NOMO-1 treated with dmso at 0.1 percent for 144 hours (cell line): ENCODE measurements around the gene BTBD2.

Experiments
- DNase-seq: peaks from one replicate; lab custom pipeline; 2025; ENCODE audit not compliant: unreplicated experiment; lab: John Stamatoyannopoulos, UW

Gene BTBD2

DNA sequence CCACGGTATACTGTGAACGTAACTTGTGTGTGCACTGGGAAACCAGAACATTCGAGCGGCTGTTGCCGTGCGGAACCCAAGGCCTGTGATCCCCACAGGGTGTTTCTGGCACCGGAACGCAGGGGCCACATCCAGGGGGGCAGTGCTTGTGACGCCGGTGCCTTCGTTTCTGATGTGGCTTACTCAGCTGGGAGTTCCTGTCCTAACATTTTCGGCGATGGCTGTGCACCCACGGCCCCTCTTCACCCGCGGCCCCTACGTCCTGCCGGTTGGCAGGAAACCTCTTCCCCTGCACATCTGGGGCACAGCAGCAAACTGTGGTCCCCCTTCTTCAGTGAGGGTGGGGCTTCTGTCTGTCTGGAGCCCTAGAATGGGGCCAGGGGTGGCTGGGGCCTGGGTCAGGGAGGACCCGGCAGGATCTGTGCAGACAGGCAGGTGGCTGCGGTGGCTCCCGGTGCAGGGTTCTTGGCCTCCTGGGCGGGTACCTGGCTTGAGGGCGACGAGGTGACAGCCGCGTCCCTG, 48.4 kb downstream of the BTBD2 start:
- DNase-seq: no peak

DNA sequence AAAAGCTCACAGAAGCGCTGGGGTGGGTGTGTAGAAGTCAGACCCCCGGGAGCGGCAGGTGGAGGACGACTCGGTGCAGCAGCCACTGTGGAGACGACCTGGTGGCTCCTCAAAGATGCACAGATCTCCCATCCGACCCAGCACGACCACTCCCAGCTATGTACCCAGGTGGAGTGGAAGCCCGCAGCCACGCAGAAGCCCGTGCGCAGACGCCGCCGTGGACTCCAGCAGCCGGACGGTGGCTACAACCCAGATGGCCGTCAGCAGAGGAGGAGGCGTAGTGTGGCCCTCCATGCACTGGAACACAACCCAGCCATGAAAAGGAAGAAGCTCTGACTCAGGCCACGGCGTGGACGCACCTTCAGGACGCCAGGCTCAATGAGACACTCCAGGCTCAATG, 52.8 kb downstream of the BTBD2 start:
- no peak for DNase-seq

DNA sequence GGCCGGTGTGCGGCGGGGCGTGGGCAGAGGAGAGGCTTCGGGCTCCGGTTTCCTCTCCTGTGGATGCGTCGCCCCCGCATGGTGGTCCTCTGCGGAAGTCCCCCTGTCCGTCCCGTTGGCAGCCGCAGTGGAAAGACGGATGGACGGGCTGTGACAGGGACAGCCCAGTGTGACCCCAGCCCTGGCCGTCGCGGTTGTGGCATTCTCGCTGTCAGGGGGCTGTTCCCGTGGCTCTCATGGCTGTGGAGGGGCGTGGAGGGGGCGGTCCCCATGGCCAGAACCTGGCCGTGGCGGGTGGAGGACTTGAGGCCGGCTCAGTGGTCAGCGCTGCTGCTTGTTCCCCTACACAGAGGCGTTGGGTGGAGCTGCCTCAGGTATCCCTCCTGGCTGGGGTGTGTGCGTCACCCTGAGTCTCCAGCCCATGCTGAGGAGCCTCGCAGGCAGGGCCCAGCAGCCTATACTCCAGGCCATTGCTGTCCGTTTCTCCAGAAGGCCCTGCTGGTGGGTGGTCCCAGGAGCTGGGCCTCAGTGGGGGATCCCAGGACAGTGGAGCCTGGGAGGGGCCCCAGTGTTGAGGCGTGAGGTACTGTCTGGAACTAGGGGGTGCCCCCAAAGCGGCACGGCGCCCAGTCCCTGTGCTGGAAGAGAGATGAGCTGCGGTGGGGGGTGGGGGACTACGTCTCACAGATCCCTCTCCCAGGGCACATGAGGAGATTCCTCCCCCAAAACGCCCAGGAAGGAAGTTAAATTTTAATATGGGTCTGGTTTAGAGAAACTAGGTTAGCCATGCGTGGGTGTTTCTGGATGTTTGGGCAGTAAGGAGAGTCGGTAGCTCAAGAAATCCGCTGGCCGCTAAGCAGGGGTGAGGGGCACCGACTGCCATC, 54.3 kb downstream of the BTBD2 start:
- DNase-seq: no peak

DNA sequence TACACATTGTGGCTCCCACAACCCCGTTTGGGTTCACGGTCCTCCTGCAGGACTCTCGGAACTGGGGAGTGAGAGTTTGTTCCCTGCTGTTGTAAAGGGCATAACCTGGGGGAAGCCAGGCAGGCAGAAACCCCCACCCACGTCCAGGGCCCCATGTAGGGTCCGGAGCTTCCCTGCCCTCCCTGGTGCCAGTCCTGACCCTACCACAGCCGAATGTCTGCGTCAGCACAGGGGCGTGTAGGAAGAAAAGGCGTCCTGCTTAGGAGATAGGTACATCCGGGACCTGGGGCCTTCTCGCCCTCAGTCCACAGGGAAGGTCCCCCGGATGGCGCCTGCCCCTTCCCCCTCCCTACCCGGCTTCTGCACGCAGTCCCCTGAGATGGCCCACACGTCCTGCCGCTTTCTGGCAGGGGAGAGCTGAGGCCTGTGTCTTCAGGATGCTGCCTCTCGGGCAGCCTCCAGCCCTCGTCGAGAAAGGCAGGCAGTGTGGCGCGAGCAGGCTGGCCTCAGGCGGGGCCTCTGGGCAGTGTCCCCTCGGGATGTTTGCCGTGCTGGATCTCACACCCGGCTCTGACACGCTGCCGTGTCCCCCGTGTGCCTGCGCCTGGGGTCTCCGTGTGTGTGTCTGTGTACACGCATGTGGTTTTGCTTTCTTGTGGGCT, 55.5 kb downstream of the BTBD2 start:
- no peak for DNase-seq

DNA sequence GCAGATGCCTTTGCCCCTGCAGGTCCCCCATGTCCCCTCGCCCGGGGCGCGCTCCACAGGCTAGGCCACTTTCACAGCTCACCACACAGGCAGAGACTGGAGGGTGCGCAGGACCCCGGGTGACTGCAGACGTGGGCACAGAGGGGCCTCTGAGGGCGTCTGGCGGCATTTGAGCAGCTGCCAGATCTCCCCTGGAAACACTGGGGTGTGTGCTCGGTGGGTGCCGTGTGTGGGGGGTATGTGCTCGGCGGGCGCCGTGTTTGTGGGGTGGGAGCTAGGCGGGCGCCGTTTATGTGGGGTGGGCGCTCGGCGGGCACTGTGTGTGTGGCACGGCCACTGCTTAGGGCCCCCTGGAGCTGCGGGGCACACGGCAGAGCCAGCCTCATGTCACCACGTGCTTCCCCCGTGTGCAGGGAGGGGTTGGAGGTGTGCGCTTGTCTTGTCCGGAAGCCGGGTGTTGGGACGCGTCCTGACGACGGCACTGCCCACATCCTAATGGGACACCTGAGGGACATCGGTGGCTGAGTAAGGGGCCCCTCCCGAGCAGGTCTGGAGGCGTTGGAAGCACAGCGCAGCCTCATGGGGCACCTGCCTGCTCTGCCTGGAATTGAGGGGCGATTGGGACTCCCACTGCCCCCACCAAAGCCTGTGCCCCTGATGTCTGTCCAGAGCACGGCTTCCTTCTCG, 57.8 kb downstream of the BTBD2 start:
- no peak for DNase-seq

DNA sequence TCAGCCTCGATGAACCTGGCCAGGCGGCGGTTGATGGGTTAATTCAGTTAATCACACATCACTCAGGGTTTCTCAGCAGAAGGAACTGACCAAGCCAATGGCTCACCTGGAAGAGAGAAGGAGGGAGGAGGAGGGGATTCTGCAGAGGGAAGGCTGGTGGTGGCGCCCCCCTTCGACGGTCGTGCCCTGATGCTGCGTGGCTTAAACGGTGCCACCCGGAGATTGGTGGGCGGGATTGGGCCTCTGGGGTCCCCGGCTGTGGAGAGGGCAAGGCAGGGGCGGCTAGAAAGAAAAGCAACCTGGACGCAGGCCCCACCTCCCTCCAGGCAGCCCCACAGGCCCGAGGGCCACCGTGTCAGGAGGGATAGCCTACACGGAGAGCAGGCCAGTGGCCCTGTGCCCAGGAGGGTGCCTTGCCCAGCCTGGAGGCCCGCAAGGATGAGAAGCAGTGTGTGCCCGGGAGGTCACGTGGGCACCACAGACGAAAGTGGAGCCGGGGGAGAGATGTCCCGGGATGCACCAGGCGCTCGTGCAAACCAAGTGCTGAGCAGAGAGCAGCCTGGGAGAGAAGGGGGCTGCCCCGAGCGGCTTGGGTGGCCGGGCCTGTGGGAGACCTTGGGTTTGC, 58.5 kb downstream of the BTBD2 start:
- no peak for DNase-seq

DNA sequence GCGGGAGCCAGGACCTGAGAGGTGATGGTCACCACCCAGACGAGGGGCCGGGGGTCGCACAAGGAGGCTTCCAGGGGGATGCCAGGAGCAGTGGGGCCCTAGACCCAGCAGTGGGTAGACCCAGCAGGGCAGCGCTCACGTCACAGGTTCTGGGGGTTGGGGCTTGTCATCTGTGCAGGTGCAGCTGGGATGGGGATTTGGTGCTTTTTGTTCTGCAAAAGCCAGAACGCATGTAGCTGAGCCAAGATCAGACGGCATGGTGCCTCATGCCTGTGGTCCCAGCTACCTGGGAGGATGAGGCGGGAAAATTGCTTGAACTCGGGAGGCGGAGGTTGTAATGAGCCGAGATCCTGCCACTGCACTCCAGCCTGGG, 59.4 kb downstream of the BTBD2 start:
- DNase-seq: no peak

DNA sequence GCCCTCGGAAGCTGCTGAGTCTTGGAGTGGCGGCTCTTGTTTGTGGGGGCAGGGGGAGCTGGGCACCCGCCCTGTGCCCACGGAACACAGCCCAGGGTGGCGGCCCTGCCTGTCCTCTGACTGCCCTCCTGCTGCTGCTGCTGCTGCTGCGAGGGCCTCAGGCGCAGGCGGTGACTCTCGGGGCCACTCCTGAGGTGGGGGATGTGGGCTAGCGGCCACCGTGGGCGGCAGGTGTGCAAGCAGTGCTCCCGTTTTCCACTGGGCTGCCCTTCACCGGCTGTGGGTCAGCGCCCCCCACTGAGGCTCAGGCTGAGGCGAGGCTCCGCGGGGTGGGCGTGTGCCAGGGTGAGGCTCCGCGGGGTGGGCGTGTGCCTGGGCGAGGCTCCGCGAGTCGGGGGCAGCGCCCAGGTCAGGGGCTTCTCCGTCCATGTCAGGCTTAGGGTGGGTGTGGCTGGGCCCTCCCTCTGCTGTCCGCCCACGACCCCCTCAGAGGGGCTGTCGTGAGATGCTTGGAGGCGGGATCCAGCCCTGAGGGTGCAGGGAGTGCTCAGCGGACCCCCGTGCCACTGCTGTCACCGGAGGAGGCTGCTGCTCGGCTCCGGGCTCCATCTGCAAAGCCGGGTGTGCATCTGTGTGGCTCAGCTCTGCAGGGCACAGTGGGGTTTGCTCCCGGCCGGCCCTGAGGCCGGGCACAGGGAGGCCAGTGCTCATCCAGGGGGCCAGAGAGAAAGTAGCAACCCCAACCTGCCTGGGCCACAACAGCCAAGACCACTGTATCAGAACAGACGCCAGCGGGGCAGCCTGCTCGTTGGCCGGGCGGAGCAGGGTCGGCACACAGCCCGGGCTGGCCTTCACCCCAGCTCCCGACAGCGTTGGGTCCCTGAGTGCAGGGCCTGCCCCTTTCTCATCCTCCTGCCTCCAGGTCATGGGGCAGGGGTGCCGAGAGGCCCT, 60.1 kb downstream of the BTBD2 start:
- no peak for DNase-seq

DNA sequence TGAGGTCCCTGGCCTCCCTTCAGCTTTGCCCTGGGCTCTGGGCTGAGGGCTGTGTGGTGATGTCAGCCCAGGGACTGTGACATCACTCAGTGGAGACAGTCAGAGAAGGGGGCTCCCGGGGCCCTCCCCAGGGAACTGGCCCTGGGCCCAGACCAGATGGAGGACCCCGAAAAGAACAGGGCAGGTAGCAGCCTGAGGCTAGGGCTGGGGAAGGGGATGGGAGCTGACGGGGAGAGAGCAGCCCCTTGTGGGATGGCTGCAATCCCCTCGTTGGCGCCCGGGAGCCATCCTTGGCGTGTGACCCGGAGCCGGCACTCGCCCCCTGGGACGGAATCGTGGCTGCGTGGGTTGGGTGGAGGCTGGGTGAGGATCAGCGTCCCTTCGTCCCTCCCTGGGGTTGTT, 61.0 kb downstream of the BTBD2 start:
- no peak for DNase-seq

DNA sequence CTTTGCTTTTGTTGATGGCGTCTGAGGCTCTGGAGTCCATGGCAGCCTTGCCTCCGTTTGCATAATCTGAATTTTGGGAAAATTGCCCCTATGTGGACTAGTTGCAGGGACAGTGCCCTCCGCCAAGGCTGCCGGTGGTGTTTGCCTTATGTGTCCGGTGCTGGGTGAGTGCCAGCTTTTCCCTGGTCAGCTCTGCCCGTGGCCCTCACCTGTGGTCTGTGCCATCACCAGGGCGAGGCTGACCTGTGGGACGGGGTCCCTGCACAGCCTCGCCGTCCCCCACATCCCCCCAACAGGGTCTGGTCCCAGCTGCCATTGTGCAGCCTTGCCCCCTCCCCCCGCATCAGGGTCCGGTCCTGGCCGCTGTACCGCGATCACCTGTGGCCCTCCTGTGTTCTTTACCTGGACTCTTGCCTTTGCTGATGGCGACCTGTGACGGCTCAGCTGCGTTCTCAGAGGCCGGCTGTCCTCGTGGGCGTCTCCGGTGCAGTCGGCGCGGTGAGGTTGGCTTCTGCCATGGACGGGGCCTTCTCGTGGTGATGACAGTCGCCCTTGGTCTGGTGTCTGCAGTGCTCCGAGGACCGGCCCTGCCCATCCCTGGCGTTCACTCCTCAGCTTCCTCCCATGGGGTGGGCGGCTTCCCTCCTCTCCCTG, 61.9 kb downstream of the BTBD2 start:
- DNase-seq: no peak

DNA sequence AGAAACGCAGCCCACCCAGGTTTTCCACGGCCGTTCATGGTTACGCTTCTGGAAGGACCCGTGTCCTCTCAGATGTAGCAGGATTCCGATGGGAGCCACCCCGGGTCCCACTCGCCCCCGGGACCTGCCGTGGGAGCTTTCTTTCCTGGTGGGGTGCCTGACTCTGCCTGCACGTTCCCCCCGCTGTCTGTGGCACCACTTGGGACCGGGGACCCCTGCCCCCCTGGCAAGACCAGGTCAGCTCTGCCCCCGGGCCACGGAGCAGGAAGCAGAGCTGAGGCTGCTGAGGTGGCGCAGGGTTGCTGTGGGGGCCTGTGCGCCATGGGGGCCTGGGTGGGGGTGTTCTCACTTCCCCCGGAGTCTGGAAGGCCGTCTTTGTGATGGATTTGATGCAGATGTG, 62.5 kb downstream of the BTBD2 start:
- DNase-seq: no peak

DNA sequence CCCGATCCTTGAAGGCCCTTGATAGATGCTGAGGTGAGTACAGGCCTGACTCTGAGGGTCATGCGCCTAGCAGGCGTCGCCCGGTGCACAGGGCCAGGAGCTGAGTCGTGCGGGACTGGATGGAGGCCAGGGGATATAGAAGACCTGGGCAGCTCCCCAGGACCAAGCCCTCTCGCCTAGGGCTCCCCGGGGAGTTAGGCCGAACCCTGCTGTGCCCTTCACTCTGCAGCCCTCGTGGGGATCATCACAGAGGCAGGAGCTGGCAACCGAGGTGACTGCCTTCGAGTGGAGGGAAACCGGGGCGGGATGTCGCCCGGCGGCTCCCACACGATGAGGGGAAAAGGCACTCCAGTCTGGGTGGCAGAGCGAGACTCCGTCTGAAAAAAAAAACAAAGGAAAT, 62.9 kb downstream of the BTBD2 start:
- no peak for DNase-seq

DNA sequence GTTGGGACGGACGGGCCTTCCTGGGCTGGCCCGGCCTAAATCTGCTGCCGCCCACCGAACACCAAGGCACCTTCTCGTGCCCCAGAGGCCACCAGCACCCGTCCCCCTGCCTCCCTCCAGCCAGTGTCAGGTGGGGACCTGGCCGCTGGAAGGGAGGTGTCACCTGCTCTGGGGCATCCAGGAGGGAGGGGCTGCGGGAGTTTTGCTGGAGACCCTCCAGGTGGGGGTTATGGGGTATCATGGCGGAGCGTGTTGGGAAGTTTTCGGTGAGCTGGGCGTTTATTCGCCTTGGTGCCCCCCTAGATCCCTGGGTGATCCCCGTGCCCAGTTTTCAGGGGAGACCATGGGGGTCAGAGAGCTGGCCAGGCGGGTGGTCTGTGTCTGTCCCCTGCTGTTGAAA, 64.9 kb downstream of the BTBD2 start:
- DNase-seq: no peak

DNA sequence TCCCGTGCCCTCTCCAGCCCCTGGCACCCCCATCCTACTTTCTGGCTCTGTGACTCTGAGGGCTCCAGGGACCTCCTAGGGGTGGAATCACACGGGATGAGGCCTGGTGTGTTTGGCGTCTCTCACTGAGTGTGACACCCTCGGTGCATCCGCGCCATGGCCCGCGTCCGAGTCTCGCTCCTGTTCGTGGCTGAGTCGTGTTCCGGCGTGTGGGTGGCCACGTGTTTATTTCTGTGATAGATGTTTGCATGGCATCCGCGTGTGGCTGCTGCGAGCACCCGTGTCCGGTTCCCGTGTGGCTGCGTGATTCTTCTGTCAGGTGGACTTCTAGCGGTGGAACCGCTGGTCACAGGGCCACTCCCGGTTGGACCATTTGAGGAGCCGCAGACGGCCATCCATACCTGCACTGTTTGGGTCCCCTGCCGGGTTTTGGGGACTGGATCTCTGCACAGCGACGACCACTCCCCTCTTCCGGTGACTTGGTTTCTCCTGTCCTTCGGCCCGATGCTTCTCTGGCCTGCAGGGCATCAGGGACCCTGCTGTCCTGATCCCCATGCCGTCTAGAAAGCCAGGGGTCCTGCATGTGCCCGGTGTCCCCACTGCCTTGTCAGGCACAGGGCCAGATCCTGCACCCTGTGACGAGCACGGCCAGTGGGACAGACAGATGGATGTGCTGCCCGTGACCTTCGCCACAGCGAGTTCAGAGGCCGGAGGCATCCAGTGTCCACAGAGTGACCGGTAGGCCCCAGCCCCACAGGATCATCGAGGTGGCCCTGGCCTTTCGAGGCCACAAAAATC, 66.0 kb downstream of the BTBD2 start:
- no peak for DNase-seq

DNA sequence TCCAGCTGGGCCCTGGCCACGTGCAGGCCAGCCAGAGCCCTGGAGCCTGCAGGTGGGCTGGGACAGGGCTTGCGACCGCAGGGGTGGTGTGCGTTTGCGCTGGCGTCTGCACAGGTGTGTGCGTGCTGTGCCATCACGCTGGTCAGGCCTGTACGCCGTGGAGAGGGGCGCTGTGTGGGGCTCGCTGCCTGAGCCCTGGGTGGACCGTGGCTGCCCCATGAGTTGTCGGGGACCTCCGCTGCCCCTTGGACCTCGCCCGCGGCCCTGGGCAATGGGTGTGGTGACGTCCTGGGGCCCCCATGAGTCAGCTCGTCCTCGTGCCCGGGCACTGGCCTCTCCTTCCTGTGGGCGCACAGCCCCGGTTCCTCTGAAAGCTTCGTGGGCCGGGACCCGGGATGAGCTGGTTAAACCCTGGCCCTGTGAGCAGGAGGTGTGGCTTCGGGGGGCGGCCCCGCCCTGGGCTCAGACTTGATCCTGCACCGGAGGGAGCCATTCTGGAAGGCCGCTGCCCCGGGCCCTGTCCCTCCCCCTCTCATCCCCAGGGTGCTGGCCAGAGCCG, 67.8 kb downstream of the BTBD2 start:
- no peak for DNase-seq

DNA sequence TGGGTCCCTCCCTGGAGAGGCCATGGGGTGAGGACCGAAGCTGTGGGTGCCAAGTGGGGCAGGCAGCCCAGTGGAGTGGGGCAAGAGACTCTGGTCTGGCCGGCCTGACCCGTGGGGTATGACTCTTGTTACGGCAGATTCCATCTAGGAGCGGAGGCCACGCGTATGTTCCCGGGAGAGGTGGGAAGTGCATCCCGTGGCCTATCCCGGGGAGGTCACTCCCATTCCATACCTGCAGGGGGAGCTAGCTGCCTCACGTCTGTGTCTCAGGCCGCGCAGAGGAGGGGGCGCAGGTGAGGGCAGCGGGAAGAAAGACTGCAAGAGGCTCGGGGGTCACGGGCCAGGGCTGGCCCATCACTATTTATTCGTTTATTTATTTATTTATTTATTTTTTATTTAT, 69.6 kb downstream of the BTBD2 start:
- DNase-seq: no peak

DNA sequence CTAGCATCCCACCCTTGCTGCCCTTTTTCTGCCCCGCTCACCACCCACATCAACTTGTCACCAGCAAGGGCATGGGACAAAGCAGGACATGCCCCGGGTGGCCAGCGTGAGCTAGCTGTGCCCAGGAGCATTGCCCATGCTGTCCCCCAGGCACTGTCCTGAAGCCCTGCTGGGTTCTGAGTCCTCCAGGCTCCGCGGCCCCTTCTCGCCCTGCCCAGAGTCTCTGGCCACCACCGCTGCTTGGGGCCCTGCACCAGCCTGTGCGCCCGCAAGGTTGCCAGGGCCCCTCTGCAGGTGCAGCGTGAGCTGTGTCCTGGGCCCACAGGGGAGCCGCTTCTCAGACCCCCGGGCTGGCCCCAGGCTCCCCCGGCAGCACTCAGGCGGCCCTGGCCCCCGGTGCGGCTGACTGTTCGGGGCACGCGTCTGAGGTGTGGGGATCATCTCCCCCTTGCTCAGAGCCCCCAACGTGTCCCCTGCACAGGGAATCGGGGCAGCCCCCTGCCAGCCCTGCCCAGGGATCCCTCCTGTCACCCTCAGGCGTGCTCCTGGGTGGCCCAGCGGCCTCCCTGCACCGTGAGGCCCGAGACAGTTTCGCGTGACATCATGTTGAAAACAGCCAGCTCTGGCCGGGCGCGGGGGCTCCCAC, 70.5 kb downstream of the BTBD2 start:
- no peak for DNase-seq
